ENCODE measurements around the gene SNRPA1.
A peak's percentile ranks its signal among the peaks of the same experiment; 100 is the strongest.

SNRPA1 gene

DNA sequence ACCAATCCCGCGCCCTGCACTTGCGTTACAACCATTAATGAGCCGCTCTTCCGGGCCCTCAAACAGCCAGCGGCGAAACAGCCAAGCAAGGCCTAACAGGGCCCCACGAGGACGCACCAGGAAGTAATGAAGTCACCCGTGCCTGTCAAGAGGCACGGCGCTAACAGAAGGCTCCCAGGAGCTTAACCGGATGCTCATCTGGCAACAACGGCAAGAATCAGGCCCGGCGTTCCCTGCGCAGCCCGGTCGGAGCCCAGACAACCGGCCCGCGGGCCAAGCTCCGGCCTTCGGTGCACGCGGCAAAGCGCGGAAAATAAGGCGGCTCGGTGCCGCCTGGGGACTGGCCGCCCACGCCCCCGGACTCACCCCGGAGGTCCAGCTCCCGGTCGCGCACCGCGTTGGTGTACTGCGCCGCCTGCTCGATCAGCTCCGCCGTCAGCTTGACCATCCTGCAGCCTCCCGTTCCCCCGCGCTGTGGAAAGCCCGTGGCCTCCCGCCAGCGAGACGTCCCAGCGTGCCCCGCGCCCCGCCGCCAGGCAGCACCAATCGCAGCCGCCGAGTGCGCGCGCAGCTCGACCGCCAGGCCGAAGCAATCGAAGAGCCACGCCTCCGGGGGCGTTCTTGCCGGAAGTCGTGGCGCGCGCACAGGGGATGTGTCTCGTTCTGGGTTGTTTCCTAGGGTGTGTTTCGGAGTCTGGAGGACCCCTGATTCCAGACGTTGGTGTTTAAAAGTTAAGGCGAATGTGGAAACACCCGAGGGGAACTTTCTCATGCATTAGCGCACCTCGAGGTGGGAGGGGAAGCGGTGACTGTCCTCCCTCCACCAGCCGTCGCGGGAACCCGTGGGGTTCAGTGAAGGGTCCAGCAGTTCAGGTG lies at the start of gene SNRPA1:
TSS of gene SNRPA1 (minus strand) at position 518 of the 876 bp plus-strand sequence. CDS start at position 448, 70 bp downstream.
- peak; percentile 97 for DNase-seq

GRCh38 chr15:101342056-101342455 lies 47.0 kb upstream of the SNRPA1 start:
- DNase-seq = no peak

- DNase-seq = no peak
Observed at GRCh38 chr15:101338502-101339057, 43.5 kb upstream of the SNRPA1 start.

- DNase-seq = no peak
Observed at GRCh38 chr15:101337976-101338375, 42.9 kb upstream of the SNRPA1 start.

DNA sequence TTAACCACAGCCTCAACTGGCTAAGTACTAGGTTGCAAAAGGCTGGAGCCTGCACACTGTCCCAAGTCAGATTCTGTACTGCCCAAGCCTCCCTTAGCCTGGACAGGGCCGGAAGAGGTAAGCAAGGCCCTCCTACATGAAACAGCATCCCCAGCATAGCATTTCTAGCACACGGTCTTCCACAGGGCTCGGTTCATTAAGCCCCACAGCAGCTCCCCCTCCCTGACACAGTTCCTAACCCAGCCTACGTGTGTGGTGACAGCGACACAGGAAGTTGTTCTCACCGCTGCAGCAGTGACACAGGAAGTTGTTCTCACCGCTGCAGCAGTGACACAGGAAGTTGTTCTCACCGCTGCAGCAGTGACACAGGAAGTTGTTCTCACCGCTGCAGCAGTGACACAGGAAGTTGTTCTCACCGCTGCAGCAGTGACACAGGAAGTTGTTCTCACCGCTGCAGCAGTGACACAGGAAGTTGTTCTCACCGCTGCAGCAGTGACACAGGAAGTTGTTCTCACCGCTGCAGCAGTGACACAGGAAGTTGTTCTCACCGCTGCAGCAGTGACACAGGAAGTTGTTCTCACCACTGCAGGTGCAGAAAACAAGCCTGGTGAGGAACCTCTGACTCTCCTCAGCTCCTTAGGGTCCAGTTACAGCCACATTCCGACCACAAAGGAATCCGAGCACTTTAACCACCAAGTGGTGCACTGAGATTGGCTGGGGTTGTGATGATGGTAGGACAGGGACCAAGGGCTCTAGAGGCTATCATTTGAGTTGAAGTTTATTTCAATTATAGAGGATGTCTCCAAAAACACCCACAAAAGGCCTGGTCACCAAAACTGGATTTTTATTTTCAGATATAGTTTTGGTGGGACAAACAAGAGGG lies 39.1 kb upstream of the SNRPA1 start:
- peak; percentile 46 for DNase-seq

DNA sequence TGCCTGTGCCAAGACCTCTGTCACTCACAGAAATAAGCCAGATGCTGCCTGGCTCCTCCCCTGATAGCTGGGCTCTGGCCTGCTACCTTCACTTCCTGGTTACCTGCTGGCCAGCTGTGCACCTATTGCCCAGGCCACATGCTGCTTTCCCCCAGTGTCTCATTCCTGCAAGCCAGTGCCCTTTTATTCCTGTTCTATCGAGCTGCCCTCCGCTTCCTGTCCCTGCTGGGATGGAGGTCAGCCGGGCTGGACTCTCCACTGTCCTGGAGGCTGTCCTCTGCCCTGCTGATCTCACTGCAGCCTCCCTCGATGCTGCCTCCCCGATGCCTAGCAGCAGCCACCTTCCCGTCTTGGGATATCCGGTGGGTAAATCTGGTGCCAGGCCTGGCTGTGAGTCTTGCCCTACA lies 37.0 kb upstream of the SNRPA1 start:
- no peak for DNase-seq

DNA sequence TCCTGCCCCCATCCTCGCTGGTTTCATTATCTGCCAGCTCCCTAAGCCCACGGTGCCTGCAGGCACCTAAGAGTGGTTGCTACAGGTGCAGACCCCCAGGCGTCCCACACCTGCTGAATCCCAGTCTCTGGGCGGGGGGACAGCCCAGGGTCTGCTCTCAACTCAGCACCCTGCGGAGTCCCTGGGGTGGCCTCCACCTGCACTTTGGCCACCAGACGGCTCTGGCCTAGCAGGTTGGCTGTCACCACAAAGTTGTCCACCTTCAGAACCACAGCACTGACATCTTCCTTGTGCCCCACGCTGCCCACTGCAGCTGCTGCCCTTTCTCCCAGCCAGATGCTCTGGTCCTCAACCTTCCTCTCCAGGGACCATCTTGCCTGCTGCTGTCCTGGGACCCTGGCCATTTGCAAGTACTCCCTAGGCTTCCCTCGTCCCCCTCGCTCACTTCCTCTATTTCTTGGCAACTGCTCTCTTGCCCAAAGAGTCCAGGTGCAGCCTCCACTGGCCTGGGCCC lies 34.9 kb upstream of the SNRPA1 start:
- peak; percentile 48 for DNase-seq

DNA sequence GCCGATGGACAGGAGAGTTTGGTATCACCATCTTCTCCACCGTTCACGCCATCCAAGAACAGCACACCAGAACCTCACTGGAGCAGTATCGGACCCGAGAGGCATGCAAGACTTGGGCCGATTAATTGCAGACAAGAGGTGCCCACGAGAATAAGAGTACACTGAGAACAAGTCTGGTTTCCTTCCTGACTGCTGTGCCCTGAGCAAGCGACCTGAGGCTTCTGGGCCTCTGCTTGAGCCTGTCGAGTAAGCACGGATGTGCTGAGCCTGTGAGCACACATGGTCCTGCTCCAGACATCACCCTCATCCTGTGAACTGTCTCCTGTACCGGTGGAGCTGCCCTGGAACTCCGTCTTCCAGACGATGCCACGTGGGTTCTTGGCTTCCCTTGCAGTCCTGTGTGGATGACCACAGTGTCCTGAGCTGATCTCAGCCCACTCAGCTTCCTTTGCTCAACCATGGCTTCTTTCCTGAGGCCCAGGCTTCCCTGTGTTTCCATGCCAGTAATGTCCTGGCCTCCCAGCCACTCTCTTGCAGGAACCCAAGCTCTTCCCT lies 34.3 kb upstream of the SNRPA1 start:
- DNase-seq = peak; percentile 40

DNA sequence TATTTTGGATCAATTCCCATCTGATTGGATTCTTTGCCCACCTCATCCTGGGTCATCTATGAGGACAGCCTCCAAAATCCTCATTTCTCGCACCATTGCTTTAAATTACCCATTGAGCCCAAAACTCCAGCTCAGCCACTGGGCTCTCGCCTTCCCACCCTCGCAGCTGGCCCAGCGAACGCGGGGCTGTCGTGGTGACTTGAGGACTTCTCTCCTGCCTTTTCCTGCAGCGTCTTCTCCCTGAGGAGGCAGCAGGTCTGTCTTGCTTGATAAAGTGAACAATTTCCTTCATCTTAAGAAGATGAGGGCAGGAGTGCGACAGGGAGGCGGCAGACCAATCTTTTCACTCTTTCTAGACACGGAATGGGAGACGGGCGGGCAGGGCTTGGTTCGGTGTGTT lies 33.0 kb upstream of the SNRPA1 start:
- peak; percentile 40 for DNase-seq

- peak; percentile 37 for DNase-seq
Observed at GRCh38 chr15:101327147-101327740, 32.2 kb upstream of the SNRPA1 start.

- peak; percentile 36 for DNase-seq
Observed at GRCh38 chr15:101326462-101327146, 31.6 kb upstream of the SNRPA1 start.

- DNase-seq = peak; percentile 40
Observed at GRCh38 chr15:101326026-101326315, 30.9 kb upstream of the SNRPA1 start.

DNA sequence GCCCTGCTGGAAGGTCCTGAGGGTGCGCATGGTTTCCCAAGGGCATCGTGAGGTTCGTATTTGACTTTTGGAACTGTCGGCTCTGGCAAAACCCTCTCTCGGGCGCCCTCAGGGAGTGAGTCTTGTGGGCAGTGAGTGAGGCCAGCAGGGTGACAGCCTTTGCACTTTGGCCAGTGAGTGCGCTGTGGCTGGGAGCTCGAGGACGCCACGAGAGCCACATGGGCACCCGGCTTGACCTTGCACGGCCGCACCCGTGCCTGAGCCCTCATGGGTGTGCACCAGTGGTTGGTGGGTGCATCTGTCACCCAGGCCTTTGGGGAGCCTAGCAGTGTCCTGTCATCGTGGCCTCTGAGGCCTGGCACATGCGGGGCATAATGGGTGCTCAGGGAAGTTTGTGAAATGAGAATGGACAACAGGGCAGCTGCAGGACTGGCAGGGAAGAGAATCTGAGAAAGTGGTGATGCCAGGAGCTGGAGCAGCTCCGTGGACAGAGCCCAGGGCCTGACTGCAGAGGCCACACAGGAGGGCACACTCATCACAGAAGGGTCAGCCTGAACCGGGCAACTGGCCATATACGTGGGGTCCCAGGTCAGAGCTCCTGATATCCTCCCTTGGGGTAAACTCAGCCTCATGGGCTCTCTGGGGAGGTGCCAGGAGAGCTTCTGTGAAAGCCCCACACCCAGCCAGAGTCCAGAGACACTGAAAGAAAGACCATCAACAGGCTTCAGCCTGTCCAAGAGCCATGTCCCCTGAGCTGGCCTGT lies 30.4 kb upstream of the SNRPA1 start:
- peak; percentile 40 for DNase-seq

DNA sequence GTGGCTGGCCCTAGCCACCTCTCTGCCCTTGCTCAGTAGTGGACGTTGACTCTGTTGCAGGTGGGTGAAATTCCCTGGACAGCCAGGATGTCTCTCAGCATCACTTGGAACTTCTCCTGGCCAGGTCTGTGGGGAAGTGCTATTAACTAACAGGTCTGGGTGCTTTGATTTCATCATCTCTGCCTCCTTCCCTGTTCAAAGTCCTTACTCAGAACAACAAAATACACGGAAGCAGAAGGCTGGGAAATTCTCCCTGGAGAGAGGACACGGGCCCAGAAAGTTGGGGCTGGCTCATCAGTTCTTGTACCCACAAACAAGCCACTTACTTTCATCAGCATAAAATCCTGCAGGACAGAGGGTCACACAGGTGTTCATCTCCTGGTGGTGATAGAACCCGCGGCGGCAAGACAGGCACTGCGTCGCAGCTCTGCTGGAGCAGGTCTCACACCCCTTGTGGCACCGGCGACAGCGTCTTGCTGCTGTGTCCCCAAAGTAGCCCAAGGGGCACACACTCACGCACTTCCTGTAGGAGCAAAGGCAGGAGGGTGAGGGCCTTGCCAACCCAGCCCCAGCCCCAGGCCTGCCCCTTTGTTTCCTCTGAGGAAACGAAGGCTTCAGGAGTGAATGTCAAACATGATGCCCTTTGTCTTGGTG lies 29.6 kb upstream of the SNRPA1 start:
- peak; percentile 35 for DNase-seq

DNA sequence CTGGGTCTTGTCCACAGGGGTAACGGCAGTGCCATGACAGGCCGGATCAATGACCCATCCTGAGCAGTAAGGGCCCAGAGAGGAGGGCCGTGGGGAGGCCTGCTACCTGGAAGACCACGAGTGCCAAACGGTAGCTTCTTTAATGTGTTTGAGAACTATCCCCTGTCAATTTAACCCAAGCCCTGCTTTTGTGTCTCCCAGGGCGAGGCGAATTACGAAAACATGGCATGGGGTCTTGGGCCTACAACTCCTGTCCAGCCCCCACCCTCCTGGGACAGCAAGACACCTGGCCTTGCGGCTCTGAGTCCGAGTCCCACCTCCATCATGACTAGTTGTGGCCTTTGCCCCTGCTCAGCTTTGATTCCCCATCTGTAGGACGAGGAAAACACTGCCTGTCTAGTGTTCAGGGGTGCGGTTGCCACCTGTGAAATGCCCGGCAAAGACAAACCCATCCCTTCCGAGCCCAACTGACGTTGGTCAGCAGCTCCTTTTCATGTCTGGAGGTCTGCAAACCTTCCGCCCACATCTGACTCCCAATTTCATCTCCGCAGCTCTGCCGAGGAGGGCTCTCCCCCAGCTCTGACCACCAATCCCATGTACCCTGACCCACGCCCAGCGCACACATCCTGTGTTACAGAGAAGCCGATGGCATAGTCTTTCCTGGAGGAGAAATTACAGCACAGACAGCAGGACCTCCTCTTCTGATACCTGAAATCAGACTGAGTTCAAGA lies 28.9 kb upstream of the SNRPA1 start:
- peak; percentile 33 for DNase-seq

- peak; percentile 41 for DNase-seq
Observed at GRCh38 chr15:101322854-101323477, 27.9 kb upstream of the SNRPA1 start.

- DNase-seq = peak; percentile 37
Observed at GRCh38 chr15:101322016-101322695, 27.1 kb upstream of the SNRPA1 start.

GRCh38 chr15:101320501-101321052 lies 25.5 kb upstream of the SNRPA1 start:
- DNase-seq = peak; percentile 75

Measured in islet precursor cell (in vitro differentiated cells).